Activated CD4-positive, alpha-beta memory T cell treated with anti-CD3 and anti-CD28 coated beads for 36 hours (primary cell): ENCODE measurements around the gene PCNX1. TPM values are rescaled to one million over a fixed set of nuclear protein-coding genes. Genes with fewer than 3 reads are reported as not detected.
"Not testable (repeated sequence)": the region's sequence is repeated elsewhere in the genome, so short reads cannot be mapped to it uniquely, and the experiment has no call there.

ENCODE experiments used
- CTCF ChIA-PET: fragments of 350-600 bp; sonication (Branson Sonifier 250); formaldehyde crosslinking; loops from one replicate; lab custom pipeline; 2021; ENCODE audit warnings: antibody characterized with exemption, inconsistent platforms; lab: Charles Lee
- POLR2A ChIA-PET: fragments of 350-600 bp; sonication (Branson Sonifier 250); formaldehyde crosslinking; loops from one replicate; lab custom pipeline; 2021; ENCODE audit warnings: antibody characterized with exemption; lab: Charles Lee
- DNase-seq: peaks from one replicate; pipeline ENCODE4 v3.0.0-alpha.2; 2020
- H3K27ac Mint-ChIP-seq: one replicate; pipeline ENCODE4 v1.8.0; 2021; ENCODE audit warnings: mixed read lengths
- H3K27me3 Mint-ChIP-seq: one replicate; pipeline ENCODE4 v1.8.0; 2021; ENCODE audit warnings: mixed read lengths
- H3K36me3 Mint-ChIP-seq: one replicate; pipeline ENCODE4 v1.8.0; 2021; ENCODE audit warnings: mixed read lengths
- H3K4me1 Mint-ChIP-seq: one replicate; pipeline ENCODE4 v1.8.0; 2021; ENCODE audit warnings: low read depth, mixed read lengths
- H3K4me3 Mint-ChIP-seq: one replicate; pipeline ENCODE4 v1.8.0; 2021; ENCODE audit warnings: mild to moderate bottlenecking, mixed read lengths
- H3K9me3 Mint-ChIP-seq: one replicate; pipeline ENCODE4 v1.8.0; 2021; ENCODE audit warnings: mixed read lengths
- intact Hi-C: fragments of 100-400 bp; cut with micrococcal nuclease; formaldehyde crosslinking; loops from one replicate; pipeline ENCODE4 v1.15.1; 2023
- total RNA-seq, 2 experiments: library from RNA; stranded (reverse); gene quantifications; one replicate each; pipeline ENCODE4 v1.2.3, GENCODE V29; 2021

PCNX1 gene
- total RNA-seq, 2 experiments from 2014 or later = 39.2 to 44.4 TPM

GRCh38 chr14:71143381-71144290, 236.4 kb downstream of the PCNX1 start:
- H3K4me3 Mint-ChIP-seq = peak overlapping the region; percentile 39
- H3K36me3 Mint-ChIP-seq = no peaks in the 10 kb centered on the region
- intact Hi-C loops = loop anchor here (1.0 to 2.0 kb wide), 6 partner anchors 75 to 449 kb away; partner anchors contain the start of gene SIPA1L1
- POLR2A ChIA-PET = interaction anchor here (0.8 to 1.5 kb wide), 5 partner anchors 75 to 412 kb away, joined by 3 to 14 read pairs (median 7); no protein-coding TSS in a partner anchor
- H3K4me1 Mint-ChIP-seq = peaks cover 29% of the 10 kb centered on the region
- no peaks in the 10 kb centered on the region for H3K9me3 Mint-ChIP-seq
- peak; percentile 80 for DNase-seq
- peak overlapping the region; percentile 88 for H3K27ac Mint-ChIP-seq
- H3K27me3 Mint-ChIP-seq = no peaks in the 10 kb centered on the region
- CTCF ChIA-PET = interaction anchor here (0.6 to 9.2 kb wide), 12 partner anchors 25 to 712 kb away, joined by 3 to 132 read pairs (median 4); no protein-coding TSS in a partner anchor

- intact Hi-C loops, H3K27me3 Mint-ChIP-seq, H3K27ac Mint-ChIP-seq, H3K4me3 Mint-ChIP-seq, CTCF ChIA-PET, H3K36me3 Mint-ChIP-seq, DNase-seq, POLR2A ChIA-PET: not testable (repeated sequence)
- Mint-ChIP-seq H3K4me1 (peaks cover 21% of the 10 kb centered on the region), H3K9me3 (peaks cover 29% of the 10 kb centered on the region)
These were observed 240.1 kb downstream of the PCNX1 start for GRCh38 chr14:71147335-71147734.

GRCh38 chr14:71148627-71149026, 241.4 kb downstream of the PCNX1 start:
- CTCF ChIA-PET = interaction anchor here (1.2 kb wide), 1 partner anchor 11 kb away, joined by 3 read pairs; no protein-coding TSS in a partner anchor
- POLR2A ChIA-PET = no interaction called here
- Mint-ChIP-seq H3K36me3 (peaks cover 8% of the 10 kb centered on the region), H3K9me3 (peaks cover 29% of the 10 kb centered on the region), H3K27ac (no peak overlapping the region), H3K27me3 (no peaks in the 10 kb centered on the region), H3K4me3 (no peak overlapping the region), H3K4me1 (peaks cover 8% of the 10 kb centered on the region)
- intact Hi-C loops = no loop called here
- DNase-seq = no peak

GRCh38 chr14:71150737-71151136, 243.5 kb downstream of the PCNX1 start:
- ChIA-PET CTCF (no interaction called here), POLR2A (no interaction called here)
- DNase-seq = no peak
- intact Hi-C loops = no loop called here
- no peaks in the 10 kb centered on the region for H3K27me3 Mint-ChIP-seq
- peaks cover 29% of the 10 kb centered on the region for H3K9me3 Mint-ChIP-seq
- no peak overlapping the region for H3K27ac Mint-ChIP-seq
- peaks cover 2% of the 10 kb centered on the region for H3K4me1 Mint-ChIP-seq
- H3K4me3 Mint-ChIP-seq = no peak overlapping the region
- peaks cover 8% of the 10 kb centered on the region for H3K36me3 Mint-ChIP-seq

- no peak overlapping the region for H3K27ac Mint-ChIP-seq
- peaks cover 17% of the 10 kb centered on the region for H3K9me3 Mint-ChIP-seq
- no peaks in the 10 kb centered on the region for H3K4me1 Mint-ChIP-seq
- H3K27me3 Mint-ChIP-seq = peaks cover 4% of the 10 kb centered on the region
- CTCF ChIA-PET = no interaction called here
- intact Hi-C loops = no loop called here
- no peak overlapping the region for H3K4me3 Mint-ChIP-seq
- H3K36me3 Mint-ChIP-seq = no peaks in the 10 kb centered on the region
- POLR2A ChIA-PET = no interaction called here
- no peak for DNase-seq
These were observed 248.5 kb downstream of the PCNX1 start for GRCh38 chr14:71155743-71156142.

GRCh38 chr14:71163050-71163841, 256.0 kb downstream of the PCNX1 start:
- H3K4me3 Mint-ChIP-seq = no peak overlapping the region
- intact Hi-C loops = no loop called here

GRCh38 chr14:71163842-71164629, 256.8 kb downstream of the PCNX1 start:
- CTCF ChIA-PET = interaction anchor here (0.6 to 3.4 kb wide), 2 partner anchors 15 to 589 kb away, joined by 3 to 12 read pairs; no protein-coding TSS in a partner anchor
- Mint-ChIP-seq H3K27ac (no peak overlapping the region), H3K4me3 (no peak overlapping the region), H3K36me3 (no peaks in the 10 kb centered on the region), H3K27me3 (peaks cover under 1% of the 10 kb centered on the region), H3K4me1 (peaks cover 12% of the 10 kb centered on the region), H3K9me3 (peaks cover 7% of the 10 kb centered on the region)
- POLR2A ChIA-PET = no interaction called here
- DNase-seq = no peak
- intact Hi-C loops = no loop called here

More at GRCh38 chr14:71163050-71163841, 256.0 kb downstream of the PCNX1 start:
- Mint-ChIP-seq H3K36me3 (no peaks in the 10 kb centered on the region), H3K27ac (no peak overlapping the region), H3K4me1 (peaks cover 4% of the 10 kb centered on the region), H3K9me3 (peaks cover 7% of the 10 kb centered on the region), H3K27me3 (peaks cover 2% of the 10 kb centered on the region)
- no peak for DNase-seq
- CTCF ChIA-PET = no interaction called here
- POLR2A ChIA-PET = no interaction called here

Other genes with a start within 250 kb of the PCNX1 start
- 1 to 10 TPM; 5.9 to 6.3 TPM for gene MAP3K9, start 97.9 kb upstream of the PCNX1 start, total RNA-seq